Stimulated activated CD8-positive, alpha-beta memory T cell treated with anti-CD3 and anti-CD28 coated beads, Interleukin-7, amount 100 ng/mL, for 4 hours (primary cell): Measurements from ENCODE around the gene RPS18.

Experiments
- DNase-seq, 2 donors: peaks; one replicate each; pipeline ENCODE4 v3.0.0-alpha.2; 2020; ENCODE audit warnings: low read depth in 2 of 2

RPS18 gene

DNA sequence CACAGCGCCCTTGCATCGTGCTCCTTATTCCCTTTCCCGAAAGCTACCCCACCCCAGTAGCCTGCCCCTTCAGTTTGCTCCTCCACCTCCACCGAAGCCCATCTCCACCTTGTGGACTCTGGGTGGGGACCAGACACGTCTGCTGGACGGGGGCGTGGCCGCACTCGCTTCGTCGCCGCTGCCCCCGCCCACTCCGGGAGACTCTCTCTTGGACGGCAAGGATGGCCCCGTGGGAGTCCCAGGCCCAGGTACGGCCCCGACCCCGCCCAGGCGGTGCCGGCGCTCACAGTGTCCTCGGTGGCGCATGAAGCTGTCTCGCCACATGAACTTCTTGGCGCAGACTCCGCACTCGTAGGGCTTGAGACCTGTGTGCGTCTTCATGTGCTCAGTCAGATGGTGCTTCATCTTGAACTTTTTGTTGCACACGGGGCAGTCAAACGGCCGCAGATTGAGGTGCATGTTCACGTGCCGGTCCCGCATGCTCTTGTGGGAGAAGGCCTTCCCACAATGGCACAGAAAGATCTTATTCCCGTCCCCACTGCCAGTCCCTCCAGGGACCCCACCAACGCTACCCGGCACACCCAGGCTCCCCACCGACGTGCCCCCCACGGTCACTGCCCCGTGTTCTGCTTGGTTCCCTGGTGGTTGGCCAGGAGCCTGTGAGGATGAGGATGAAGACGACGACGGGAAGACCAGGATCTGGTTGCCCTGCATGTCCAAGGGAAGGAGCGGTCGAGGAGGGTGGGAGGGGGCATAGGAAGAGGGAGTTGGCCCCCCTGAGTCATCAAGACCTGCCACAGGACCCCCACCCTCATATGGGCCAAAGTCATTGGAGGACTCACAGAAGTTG, 43.3 kb downstream of the RPS18 start:
- DNase-seq, result no peak

- DNase-seq, result no peak
These were observed 44.1 kb downstream of the RPS18 start for GRCh38 chr6:33315793-33316602.

- DNase-seq, result no peak
These were observed 44.9 kb downstream of the RPS18 start for GRCh38 chr6:33316603-33317418.

DNA sequence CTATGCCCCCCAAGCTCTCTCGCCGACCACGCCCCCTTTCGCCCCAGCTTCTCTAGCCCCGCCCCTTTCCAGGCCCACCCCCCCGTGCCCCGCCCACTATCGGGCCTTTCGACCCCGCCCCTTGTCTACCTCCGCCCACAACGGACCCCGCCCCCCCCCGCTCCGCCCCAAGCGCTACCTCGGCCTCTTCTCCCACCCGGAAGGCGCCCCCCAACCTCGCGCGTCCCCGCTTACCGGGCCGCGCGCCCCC, 45.5 kb downstream of the RPS18 start:
- DNase-seq, result no peak

DNA sequence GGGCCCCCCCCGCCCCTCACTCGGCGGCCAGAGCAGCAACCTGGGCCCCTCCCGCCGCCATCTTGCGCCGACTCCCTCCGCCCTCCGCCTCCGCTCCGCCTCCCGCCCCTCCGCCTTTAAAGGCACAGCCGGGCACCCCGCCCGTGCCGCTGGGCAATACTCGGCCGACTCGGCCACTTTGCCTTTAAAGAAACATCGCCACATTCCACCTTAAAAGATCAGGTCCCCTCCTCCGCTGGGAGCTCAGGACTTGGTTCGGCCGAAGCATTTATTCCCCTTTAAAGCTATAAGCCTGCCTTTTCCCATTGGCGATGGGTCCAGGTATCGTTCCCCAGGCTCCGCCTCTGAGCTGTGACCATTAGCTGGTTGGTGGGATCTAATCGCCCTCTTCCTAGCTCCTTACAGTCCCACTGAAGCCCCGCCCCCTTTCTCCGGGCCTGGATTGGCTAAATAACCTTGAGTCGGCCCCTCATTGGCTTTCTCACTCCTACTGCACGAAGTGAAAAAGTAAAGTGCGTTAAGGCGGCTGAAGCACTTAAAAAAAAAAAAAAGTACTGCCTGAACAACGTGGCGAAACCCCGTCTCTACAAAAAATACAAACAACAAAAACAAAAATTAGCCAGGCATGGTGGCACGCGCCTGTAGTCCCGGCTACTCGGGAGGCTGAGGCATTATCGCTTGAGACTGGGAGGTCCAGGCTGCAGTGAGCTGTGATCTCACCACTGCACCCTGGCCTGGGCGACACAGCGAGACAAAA, 46.0 kb downstream of the RPS18 start, which contains the start of gene ZBTB22:
ZBTB22 (minus strand) TSS at position 76 of the 757 bp plus-strand sequence. CDS start 828 bp downstream, outside the sequence.
- peak; percentile 92 for DNase-seq

- DNase-seq, result no peak
These were observed 46.7 kb downstream of the RPS18 start for GRCh38 chr6:33318426-33319073.

- no peak for DNase-seq
These were observed 48.1 kb downstream of the RPS18 start for GRCh38 chr6:33319939-33320314.

- no peak for DNase-seq
These were observed 48.7 kb downstream of the RPS18 start for GRCh38 chr6:33320315-33321181.

DNA sequence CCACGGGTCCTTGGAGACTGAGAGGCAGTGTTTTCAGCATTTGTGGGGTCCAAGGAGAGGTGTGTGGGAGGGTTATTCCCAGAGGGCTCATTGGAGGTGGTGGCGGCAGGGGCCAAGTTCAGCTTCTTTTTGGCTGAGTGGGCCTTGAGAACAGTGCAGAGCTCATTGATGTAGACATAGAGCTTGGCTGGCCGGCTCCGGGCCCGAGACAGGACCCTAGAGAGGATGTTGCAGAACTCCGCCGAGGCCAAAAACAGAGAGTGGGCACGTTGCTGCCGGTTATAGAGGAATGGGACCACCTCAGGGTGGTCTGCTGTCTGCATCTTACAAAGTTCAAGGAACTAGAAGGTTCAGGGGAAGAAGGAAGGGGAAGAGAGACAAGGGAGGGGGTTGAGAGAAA, 49.4 kb downstream of the RPS18 start:
- no peak for DNase-seq

GRCh38 chr6:33323623-33323948, 51.7 kb downstream of the RPS18 start:
- DNase-seq, result no peak

GRCh38 chr6:33324125-33324524, 52.2 kb downstream of the RPS18 start:
- DNase-seq, result no peak
